ENCODE results near the gene SORBS1.
"Not testable (repeated sequence)": the region's sequence is repeated elsewhere in the genome, so short reads cannot be mapped to it uniquely, and the experiment has no call there.

The SORBS1 gene

DNA sequence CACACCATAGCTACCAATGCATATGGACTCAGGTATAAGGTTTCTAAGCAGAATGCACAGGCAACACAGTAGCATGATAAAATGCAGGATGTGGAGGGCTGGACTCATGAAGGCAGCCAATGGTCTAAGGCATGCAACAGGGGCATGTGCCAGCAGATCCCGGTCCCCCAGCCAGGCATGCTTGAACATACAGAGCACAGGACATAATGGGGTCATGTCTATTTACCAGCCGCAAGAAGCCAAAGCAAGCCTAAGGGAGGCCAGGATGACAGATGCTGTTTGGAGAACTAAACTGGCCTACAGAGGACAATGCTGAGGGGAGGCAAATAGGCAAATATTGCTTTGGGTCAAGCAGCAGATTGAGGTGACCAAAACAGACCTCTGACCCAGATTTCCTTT is 210.3 kb downstream of the SORBS1 start:
- DNase-seq (ENCODE audit: low read depth in 2 of 2) = no peak

DNA sequence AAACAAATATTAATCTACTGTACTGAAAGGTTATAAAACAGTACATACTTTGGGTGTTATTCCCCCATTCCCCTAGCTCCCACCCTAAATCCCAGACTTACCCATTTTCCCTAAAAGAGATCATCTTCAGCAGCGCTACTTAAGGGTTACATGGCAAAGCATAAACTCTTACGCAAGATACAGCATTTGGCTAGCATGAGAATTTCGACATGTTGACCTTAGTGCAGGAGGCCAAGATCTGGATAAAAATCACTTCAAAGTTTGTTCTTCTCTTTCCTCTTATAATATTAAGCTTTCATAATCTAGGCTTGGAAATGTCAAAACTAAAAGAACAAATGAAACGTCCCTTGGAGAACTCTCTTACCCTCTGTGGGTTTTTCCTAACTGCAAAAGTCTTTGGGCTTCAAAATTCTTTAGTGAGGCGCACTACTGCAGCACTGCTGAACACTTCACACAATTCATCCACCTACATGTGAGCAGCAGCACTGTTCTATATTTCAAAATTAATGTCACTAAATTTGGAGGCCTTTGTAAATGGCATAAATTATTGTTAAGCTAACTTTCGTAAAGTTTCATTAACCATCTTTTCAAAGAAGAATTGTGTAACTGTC is 210.8 kb downstream of the SORBS1 start:
- no peak for DNase-seq (ENCODE audit: low read depth in 2 of 2)

DNA sequence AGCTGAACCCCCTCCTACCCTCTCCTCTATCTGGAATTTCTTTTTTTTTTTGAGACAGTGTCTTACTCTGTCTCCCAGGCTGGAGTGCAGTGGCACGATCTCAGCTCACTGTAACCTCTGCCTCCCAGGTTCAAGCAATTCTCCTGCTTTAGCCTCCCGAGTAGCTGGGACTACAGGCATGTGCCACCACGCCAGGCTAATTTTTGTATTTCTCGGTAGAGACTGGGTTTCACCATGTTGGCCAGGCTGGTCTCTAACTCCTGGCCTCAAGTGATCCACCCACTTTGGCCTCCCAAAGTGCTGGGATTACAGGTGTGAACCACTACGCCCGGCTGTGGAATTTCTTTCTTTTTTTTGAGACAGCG is 213.8 kb downstream of the SORBS1 start:
- DNase-seq (ENCODE audit: low read depth in 2 of 2) = not testable (repeated sequence)

DNA sequence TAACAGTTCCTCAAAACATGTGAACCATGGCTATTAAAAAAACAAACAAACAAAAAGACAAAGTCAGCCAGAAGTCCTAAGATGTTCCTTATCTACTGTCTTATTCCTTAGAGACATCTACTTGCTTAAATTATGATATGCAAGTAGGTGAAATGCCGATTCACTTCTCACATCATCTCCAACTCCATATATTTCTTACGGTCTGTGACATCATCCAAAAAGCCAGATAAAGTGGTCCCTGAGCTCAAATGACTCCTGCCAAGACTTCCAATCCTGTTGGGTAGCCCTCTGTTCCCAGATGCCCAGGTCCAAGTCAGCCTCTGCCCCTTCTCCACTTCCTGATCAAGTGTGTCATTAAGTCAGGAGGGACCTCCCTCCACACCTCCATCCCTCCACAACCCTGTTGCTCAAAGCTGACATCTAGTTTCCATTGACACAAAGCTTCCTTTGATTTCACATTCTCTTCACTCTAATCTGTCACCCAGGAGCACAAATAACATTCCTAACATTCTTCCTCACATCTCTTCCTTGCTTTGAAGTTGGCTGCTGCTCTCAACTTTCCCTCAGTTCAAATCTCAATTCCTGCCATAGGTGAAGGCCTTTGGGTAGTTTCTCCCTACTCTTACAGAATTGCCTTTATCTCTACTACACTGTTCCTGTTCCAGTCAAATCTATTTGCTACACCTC is 214.3 kb downstream of the SORBS1 start:
- no peak for DNase-seq (ENCODE audit: low read depth in 2 of 2)

DNA sequence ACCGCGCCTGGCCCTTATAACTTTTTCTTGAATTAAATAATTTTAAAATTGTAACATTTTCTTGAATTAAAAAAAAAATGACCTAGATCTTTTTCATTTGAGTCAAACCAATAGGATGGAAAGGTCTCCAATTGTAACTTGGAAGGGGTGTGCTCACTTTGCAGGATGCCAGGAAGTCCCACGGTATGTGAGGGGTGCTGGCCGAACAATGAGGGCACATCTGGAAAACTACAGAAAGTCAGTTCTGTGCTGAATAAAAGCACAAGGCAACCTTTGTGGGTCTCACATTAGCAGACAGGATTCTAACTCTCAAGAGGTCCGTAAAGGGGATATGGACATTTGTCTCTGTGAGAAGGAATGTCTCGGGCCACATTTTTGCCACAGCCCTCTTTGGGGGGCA is 217.6 kb downstream of the SORBS1 start:
- DNase-seq (ENCODE audit: low read depth in 2 of 2) = no peak

DNA sequence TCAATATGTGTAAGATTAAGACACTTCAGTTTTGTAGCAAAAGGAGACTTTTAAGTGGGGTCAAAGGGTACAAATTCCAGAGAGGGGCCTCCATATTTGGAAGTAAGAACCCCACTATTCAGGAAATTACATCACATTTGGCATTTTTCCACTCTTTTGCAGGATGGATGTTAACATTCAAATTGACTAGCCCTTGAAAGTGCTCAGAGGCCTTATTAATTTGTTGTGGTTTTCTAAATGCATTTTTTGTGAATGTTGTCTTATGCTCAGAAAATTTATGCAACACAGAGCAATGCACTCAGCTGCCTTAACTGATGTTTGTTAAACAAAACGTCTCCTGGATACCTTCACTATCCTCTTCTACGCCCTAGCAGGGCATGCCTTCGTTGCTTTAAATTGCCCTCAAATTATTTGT is 219.4 kb downstream of the SORBS1 start:
- no peak for DNase-seq (ENCODE audit: low read depth in 2 of 2)

- DNase-seq (ENCODE audit: low read depth in 2 of 2) = no peak
Measured at GRCh38 chr10:95339863-95340262, 221.3 kb downstream of the SORBS1 start.

DNA sequence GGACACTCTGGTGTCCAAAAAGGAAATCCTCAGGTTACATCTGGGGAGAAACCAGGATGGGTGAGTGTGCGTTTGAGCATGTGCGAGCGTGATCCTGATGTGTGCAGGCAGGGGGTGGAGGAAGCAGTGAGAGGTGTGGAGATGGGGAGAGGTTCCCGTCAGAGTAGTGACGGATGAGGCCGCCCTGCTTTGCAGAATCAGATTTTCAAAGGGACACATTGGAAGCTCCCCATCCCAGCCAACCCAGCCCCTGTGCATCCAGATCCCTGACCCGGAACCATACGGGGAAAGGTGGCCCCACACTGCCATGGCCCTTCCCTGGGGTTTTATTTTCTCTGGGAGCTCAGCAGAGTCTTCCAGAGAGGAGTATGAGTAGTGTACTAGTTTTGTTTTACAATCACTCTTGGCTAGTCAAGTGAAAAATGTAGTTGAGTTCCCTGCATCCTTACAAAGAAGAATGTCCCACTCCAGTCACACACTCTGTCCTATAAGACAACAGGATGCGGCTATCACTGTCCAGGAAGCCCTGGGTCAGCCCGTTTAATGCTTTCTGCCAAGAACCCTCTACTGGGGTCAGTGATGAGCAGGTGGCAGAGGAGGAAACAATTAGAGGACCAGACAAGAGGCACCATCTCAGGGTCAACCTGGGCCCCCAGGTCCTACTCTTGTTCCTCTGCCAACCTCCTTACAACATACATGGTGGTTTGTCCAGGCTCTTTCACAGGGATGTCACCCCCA is 223.6 kb downstream of the SORBS1 start:
- no peak for DNase-seq (ENCODE audit: low read depth in 2 of 2)

GRCh38 chr10:95336702-95337101 is 224.5 kb downstream of the SORBS1 start:
- no peak for DNase-seq (ENCODE audit: low read depth in 2 of 2)

DNA sequence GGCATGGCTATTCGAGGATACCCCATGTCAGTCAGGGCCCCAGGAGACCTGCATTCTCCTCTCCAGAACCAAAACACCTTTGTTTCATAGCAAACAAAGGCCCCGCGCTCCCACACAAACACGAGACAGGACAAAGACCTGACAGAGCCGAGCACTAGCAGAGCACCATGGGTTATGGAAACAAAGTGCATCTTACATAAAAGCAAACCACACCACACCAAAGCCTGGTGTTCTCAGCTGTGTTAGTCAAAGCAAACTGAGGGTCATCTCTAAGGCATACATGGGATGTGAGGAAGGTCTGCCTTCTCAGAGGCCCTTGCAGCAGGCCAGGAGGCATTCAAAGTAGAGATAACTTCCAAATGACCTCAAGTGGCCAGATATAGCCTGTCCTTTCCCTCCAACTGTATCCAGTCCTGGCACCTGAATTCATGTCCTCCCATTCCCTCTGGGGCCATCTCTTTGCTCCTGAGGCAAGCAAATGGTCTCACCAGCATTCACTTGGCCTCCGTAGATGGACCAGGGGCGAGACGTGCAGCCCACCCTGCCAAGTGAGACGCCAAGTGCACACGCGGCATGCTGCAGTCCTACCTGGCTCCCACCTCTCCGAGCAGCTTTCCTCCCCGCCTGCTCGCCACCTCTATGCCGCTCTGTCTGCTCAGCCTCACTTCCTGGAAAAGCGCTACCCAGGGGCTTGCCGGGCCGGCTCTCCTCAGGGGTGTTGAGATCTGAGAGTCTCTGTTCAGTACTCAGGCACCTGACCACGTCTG is 225.1 kb downstream of the SORBS1 start:
- DNase-seq (ENCODE audit: low read depth in 2 of 2) = no peak

DNA sequence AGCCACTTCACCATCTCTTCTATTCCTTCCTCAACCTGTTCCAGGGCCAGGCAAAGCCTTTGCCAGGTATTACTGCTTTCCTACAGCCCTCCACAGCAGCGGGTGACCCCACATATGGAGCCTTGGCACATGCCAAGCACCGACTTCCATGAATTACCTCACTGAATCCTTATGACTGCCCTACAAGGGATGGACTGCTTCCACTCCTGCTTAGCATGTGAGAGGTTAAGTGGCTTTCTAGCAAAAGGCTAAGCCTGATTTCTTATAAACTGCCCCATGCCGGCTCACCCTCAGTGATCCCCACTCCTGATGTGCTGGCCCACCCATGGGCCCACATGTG is 226.4 kb downstream of the SORBS1 start:
- no peak for DNase-seq (ENCODE audit: low read depth in 2 of 2)

DNA sequence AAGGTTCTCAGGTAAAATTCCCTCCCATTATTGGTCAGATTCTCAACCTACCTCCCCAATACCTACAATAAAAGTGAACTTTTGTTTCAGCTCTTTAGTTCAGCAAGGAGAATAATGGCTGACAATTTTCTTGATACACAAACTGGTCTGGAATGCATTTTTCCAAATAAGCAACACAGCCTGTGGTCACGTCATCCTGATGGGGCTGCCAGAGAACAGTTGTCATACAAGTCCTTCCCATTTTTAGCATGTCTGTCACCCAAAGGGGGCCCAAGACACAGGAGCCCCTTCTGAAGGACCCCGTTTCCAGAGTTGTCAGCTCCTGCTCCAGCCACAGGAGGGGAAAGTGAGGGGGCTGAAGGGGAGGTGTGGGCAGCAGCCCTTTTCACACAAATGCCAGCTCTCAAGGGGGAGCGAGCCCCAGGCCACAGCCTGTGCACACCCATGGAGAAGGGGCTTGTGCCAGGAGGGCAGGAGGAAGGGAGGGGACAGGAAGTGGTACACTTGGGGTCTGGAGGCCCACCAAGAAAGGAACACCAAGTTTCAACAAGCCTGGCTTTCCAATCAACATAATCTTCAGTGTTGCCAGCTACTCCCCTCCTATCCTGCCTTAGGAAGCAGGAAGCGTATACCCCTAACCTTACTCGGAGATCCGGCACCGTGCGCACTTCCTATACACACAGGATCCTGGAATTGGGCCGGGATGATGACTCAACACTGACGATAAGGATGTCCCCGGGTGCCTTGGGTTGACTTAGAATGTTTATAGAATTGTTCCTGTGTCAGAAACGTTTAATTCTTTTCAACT is 227.0 kb downstream of the SORBS1 start:
- DNase-seq (ENCODE audit: low read depth in 2 of 2) = no peak

GRCh38 chr10:95332666-95333249 is 228.4 kb downstream of the SORBS1 start:
- no peak for DNase-seq (ENCODE audit: low read depth in 2 of 2)

GRCh38 chr10:95331596-95332130 is 229.5 kb downstream of the SORBS1 start:
- no peak for DNase-seq (ENCODE audit: low read depth in 2 of 2)

DNA sequence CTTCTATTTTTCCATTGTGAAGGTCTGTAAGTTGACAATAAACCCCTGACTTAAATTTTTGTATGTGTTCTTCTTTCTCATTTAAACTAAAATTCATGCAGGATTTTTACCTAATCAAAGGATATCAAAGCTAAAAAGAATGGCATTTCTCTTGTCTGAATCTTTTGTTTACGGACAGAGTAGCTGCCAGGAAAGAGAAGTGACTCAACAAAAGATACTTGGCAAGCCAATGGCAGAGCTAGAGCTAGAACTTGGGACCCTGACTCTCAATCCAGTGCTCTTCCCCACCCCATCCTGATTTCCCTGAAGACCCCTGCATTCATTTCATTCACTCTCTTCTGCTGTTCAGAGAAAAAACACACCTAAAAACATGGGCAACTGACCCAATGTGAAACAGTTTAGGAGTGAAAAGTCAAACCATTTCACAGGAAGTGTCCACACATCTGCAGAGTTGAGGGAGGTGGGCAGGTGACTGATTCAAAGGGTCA is 230.2 kb downstream of the SORBS1 start:
- DNase-seq (ENCODE audit: low read depth in 2 of 2) = no peak

GRCh38 chr10:95329296-95329695 is 231.9 kb downstream of the SORBS1 start:
- DNase-seq (ENCODE audit: low read depth in 2 of 2) = no peak

DNA sequence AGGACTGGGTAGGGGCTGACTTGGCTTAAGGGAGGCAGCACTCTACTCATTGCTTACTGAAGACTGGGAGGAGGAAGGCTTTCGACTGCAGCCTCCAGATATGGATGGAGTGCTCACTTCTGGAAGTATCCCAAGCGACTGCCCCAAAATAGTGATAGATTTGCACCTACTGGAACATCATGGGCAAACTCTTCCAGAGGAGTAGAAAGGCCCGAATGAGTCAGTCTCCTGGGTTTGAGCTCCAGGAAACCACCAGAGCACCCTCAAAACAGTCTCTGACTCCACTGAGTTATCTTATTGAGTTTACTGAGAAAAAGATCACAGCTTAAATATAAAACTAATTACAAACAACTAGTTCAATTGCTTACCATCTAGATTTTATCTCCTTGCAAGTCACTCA is 233.2 kb downstream of the SORBS1 start:
- no peak for DNase-seq (ENCODE audit: low read depth in 2 of 2)

- DNase-seq (ENCODE audit: low read depth in 2 of 2) = no peak
Measured at GRCh38 chr10:95327367-95327766, 233.8 kb downstream of the SORBS1 start.

GRCh38 chr10:95326396-95326795 is 234.8 kb downstream of the SORBS1 start:
- no peak for DNase-seq (ENCODE audit: low read depth in 2 of 2)

- DNase-seq (ENCODE audit: low read depth in 2 of 2) = no peak
Measured at GRCh38 chr10:95325863-95326262, 235.3 kb downstream of the SORBS1 start.

Data from stimulated activated CD4-positive, alpha-beta T cell treated with anti-CD3 and anti-CD28 coated beads, Interleukin-1b, Interleukin-23, amount 100 ng/mL, for 4 hours (primary cell).